WTC11 (cell line): Measurements from ENCODE around the gene TEX261.

Experiments used
- CREM ChIP-seq: sonication (generic); formaldehyde crosslinking; IDR thresholded peaks from 2 replicates; pipeline ENCODE4 v1.8.1; 2022; ENCODE audit warnings: mild to moderate bottlenecking, missing genetic modification reagents, moderate library complexity
- ETV6 ChIP-seq: sonication (generic); formaldehyde crosslinking; IDR thresholded peaks from 2 replicates; pipeline ENCODE4 v1.8.1; 2022; ENCODE audit warnings: mild to moderate bottlenecking, missing genetic modification reagents
- FOXK1 ChIP-seq: sonication (generic); formaldehyde crosslinking; IDR thresholded peaks from 2 replicates; pipeline ENCODE4 v1.8.0; 2022; ENCODE audit warnings: mild to moderate bottlenecking, moderate library complexity, missing genetic modification reagents
- NFYB ChIP-seq: sonication (generic); formaldehyde crosslinking; conservative IDR thresholded peaks from 2 replicates; pipeline ENCODE4 v1.8.0; 2022; ENCODE audit warnings: low read depth, missing genetic modification reagents
- NR2C2 ChIP-seq: sonication (generic); formaldehyde crosslinking; IDR thresholded peaks from 2 replicates; pipeline ENCODE4 v1.8.0; 2022; ENCODE audit warnings: mild to moderate bottlenecking, missing genetic modification reagents
- NR3C1 ChIP-seq: sonication (generic); formaldehyde crosslinking; conservative IDR thresholded peaks from 2 replicates; pipeline ENCODE4 v1.8.1; 2023; ENCODE audit warnings: low read depth, mild to moderate bottlenecking, missing genetic modification reagents
- SP1 ChIP-seq: sonication (generic); formaldehyde crosslinking; conservative IDR thresholded peaks from 2 replicates; pipeline ENCODE4 v1.8.1; 2022; ENCODE audit warnings: missing genetic modification reagents
- TEAD4 ChIP-seq: sonication (generic); formaldehyde crosslinking; IDR thresholded peaks from 2 replicates; pipeline ENCODE4 v1.8.0; 2022; ENCODE audit warnings: mild to moderate bottlenecking, missing genetic modification reagents
- ZBTB21 ChIP-seq: sonication (generic); formaldehyde crosslinking; IDR thresholded peaks from 2 replicates; pipeline ENCODE4 v1.8.1; 2023; ENCODE audit warnings: mild to moderate bottlenecking, missing genetic modification reagents, borderline replicate concordance
- ZNF317 ChIP-seq: sonication (generic); formaldehyde crosslinking; IDR thresholded peaks from 2 replicates; pipeline ENCODE4 v1.8.1; 2023; ENCODE audit warnings: low read depth, mild to moderate bottlenecking, moderate library complexity, missing genetic modification reagents, borderline replicate concordance
- TF ChIP-seq, protein P1 (sequence below): sonication (generic); formaldehyde crosslinking; conservative IDR thresholded peaks from 2 replicates; pipeline ENCODE4 v1.8.1; 2022; ENCODE audit warnings: mild to moderate bottlenecking, missing genetic modification reagents
- TF ChIP-seq, protein P2 (sequence below): fragments of 200-600 bp; IDR thresholded peaks from 2 replicates; pipeline ENCODE4 v1.8.0; 2022; ENCODE audit warnings: antibody characterized with exemption
- TF ChIP-seq, protein P3 (sequence below): sonication (generic); formaldehyde crosslinking; IDR thresholded peaks from 2 replicates; pipeline ENCODE4 v1.8.0; 2022; ENCODE audit warnings: mild to moderate bottlenecking, missing genetic modification reagents
- TF ChIP-seq, protein P4 (sequence below): sonication (generic); formaldehyde crosslinking; IDR thresholded peaks from 2 replicates; pipeline ENCODE4 v1.8.1; 2023; ENCODE audit warnings: mild to moderate bottlenecking, missing genetic modification reagents, moderate library complexity

DNA sequence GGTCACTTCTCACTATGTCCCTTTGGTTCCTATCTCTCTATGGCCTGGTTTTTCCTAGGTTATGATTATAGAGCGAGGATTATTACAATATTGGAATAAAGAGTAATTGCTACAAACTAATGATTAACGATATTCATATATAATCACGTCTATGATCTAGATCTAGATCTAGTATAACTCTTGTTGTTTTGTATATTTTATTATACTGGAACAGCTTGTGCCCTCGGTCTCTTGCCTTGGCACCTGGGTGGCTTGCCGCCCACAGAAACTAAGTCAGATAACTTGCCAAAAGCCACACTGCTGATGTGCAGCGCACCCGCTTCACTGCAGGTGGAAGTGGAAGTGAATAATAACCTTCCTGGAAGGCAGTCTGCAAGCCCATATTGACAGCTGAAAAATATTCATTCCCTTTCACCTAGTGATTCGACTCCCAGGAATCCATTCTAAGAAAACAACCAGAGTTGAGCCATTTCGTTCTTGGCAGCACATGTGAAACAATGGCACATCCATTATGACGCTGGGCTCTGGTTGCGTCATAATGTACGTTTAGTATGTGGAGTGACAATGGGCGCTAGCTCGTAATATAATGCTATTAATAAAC lies 17.0 kb downstream of the TEX261 start:
- TF ChIP-seq, protein P1, sequence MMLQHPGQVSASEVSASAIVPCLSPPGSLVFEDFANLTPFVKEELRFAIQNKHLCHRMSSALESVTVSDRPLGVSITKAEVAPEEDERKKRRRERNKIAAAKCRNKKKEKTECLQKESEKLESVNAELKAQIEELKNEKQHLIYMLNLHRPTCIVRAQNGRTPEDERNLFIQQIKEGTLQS (CRISPR knock-in tag): no peak
- TF ChIP-seq, protein P2, sequence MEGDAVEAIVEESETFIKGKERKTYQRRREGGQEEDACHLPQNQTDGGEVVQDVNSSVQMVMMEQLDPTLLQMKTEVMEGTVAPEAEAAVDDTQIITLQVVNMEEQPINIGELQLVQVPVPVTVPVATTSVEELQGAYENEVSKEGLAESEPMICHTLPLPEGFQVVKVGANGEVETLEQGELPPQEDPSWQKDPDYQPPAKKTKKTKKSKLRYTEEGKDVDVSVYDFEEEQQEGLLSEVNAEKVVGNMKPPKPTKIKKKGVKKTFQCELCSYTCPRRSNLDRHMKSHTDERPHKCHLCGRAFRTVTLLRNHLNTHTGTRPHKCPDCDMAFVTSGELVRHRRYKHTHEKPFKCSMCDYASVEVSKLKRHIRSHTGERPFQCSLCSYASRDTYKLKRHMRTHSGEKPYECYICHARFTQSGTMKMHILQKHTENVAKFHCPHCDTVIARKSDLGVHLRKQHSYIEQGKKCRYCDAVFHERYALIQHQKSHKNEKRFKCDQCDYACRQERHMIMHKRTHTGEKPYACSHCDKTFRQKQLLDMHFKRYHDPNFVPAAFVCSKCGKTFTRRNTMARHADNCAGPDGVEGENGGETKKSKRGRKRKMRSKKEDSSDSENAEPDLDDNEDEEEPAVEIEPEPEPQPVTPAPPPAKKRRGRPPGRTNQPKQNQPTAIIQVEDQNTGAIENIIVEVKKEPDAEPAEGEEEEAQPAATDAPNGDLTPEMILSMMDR: peak; percentile 3; the same call in 1 of the 2 replicates
- TF ChIP-seq CREM (CRISPR knock-in tag) (no peak), NFYB (no peak), TEAD4 (CRISPR knock-in tag) (no peak), ETV6 (no peak), SP1 (no peak), NR3C1 (CRISPR knock-in tag) (no peak), ZNF317 (CRISPR knock-in tag) (no peak), ZBTB21 (CRISPR knock-in tag) (no peak), FOXK1 (CRISPR knock-in tag) (no peak), NR2C2 (CRISPR knock-in tag) (no peak)
- TF ChIP-seq, protein P3, sequence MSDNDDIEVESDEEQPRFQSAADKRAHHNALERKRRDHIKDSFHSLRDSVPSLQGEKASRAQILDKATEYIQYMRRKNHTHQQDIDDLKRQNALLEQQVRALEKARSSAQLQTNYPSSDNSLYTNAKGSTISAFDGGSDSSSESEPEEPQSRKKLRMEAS (CRISPR knock-in tag): no peak
- TF ChIP-seq, protein P4, sequence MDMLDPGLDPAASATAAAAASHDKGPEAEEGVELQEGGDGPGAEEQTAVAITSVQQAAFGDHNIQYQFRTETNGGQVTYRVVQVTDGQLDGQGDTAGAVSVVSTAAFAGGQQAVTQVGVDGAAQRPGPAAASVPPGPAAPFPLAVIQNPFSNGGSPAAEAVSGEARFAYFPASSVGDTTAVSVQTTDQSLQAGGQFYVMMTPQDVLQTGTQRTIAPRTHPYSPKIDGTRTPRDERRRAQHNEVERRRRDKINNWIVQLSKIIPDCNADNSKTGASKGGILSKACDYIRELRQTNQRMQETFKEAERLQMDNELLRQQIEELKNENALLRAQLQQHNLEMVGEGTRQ (CRISPR knock-in tag): no peak
